ENCODE measurements around the gene EIF2B1. TPM values are rescaled to one million over a fixed set of nuclear protein-coding genes. Genes with fewer than 3 reads are reported as not detected.

Gene EIF2B1
- total and polyA plus RNA-seq, 9 of the 15 experiments (the other 6 are each of a cell fraction or from before 2014, with no cell fraction given) = 35.7 to 195 (median 67.8) TPM

DNA sequence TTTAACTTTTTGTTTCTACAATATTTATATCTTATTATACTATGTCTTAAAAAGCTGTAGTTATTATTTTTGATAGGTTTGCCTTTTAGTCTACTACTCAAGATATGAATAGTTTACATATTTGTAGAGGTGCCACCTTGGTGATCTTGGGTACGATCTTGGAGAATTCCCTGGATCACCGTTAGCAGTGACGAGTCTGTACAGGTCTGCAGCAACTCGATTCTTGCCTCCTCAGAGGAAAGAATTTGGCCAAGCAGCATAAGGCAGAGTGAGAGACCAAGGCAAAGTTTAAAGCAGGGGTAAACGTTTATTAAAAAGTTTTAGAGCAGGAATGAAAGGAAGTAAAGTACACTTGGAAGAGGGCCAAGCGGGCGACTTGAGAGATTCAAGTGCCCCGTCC is 34.3 kb upstream of the EIF2B1 start:
- peaks cover 0 to 11% of the 10 kb centered on the region in 2 experiments; a peak in 3 of 5 replicates for H3K4me1 ChIP-seq (replicated peaks in 1 of 2; ENCODE audit: control insufficient read depth in 2 of 2, insufficient read depth in 2 of 2, low read length in 2 of 2)
- ChIA-PET POLR2A (no interaction called here), CTCF (ENCODE audit: low intra/inter-chr PET ratio) (no interaction called here)
- FAIRE-seq (no peak), DNase-seq (ENCODE audit: extremely low read depth in 1 of 4, low spot score in 3 of 4) (no peak), ATAC-seq (no peak)
- no TSS peak for BruUV-seq (replicated peaks)
- intact Hi-C loops (cut with micrococcal nuclease) (no loop called here), in situ Hi-C loops (cut with MboI) (no loop called here)
- H3K36me3 ChIP-seq (ENCODE audit: control insufficient read depth, insufficient read depth, low read length) = peaks cover 6% of the 10 kb centered on the region; the same call in 1 of the 3 replicates
- H3K27ac ChIP-seq (ENCODE audit: extremely low read depth, low read depth, low read length) = no peak overlapping the region
- H3K27me3 ChIP-seq (ENCODE audit: control insufficient read depth in 2 of 2, insufficient read depth in 2 of 2, low read length in 2 of 2) = no peaks in the 10 kb centered on the region
- H3K4me3 ChIP-seq = no peak overlapping the region
- no peaks in the 10 kb centered on the region for H3K79me2 ChIP-seq (ENCODE audit: control insufficient read depth, insufficient read depth, low read length)
- H3K9me3 ChIP-seq (replicated peaks; ENCODE audit: control insufficient read depth, insufficient read depth, low read depth, low read length) = no peaks in the 10 kb centered on the region
- H2AFZ ChIP-seq (ENCODE audit: low read depth, low read length) = no peak overlapping the region
- WGBS (ENCODE audit: insufficient coverage, low coverage, missing lambda C conversion rate) = 73% methylated on average over 8 of the region's 8 CpGs
- TF ChIP-seq, protein P1, sequence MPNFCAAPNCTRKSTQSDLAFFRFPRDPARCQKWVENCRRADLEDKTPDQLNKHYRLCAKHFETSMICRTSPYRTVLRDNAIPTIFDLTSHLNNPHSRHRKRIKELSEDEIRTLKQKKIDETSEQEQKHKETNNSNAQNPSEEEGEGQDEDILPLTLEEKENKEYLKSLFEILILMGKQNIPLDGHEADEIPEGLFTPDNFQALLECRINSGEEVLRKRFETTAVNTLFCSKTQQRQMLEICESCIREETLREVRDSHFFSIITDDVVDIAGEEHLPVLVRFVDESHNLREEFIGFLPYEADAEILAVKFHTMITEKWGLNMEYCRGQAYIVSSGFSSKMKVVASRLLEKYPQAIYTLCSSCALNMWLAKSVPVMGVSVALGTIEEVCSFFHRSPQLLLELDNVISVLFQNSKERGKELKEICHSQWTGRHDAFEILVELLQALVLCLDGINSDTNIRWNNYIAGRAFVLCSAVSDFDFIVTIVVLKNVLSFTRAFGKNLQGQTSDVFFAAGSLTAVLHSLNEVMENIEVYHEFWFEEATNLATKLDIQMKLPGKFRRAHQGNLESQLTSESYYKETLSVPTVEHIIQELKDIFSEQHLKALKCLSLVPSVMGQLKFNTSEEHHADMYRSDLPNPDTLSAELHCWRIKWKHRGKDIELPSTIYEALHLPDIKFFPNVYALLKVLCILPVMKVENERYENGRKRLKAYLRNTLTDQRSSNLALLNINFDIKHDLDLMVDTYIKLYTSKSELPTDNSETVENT (CRISPR knock-in tag; IDR thresholded peaks at IDR 0.05) = no peak
- TF ChIP-seq, protein P2, sequence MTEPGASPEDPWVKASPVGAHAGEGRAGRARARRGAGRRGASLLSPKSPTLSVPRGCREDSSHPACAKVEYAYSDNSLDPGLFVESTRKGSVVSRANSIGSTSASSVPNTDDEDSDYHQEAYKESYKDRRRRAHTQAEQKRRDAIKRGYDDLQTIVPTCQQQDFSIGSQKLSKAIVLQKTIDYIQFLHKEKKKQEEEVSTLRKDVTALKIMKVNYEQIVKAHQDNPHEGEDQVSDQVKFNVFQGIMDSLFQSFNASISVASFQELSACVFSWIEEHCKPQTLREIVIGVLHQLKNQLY (CRISPR knock-in tag; conservative IDR thresholded peaks at IDR 0.05) = no peak
- TF ChIP-seq NFIC (IDR thresholded peaks at IDR 0.05) = peak; percentile 44
- H4K20me1 ChIP-seq (replicated peaks; ENCODE audit: control insufficient read depth, insufficient read depth, low read length) = no peaks in the 10 kb centered on the region
- H3K9ac ChIP-seq (ENCODE audit: insufficient read depth in 1 of 2, low read depth in 2 of 2, low read length in 2 of 2) = no peak overlapping the region
- H3K4me2 ChIP-seq (ENCODE audit: insufficient read depth, low read length) = no peak overlapping the region
- H3K9me1 ChIP-seq (ENCODE audit: control insufficient read depth, insufficient read depth, low read length) = no peaks in the 10 kb centered on the region
